ENCODE results near the gene STXBP6.

The STXBP6 gene

DNA sequence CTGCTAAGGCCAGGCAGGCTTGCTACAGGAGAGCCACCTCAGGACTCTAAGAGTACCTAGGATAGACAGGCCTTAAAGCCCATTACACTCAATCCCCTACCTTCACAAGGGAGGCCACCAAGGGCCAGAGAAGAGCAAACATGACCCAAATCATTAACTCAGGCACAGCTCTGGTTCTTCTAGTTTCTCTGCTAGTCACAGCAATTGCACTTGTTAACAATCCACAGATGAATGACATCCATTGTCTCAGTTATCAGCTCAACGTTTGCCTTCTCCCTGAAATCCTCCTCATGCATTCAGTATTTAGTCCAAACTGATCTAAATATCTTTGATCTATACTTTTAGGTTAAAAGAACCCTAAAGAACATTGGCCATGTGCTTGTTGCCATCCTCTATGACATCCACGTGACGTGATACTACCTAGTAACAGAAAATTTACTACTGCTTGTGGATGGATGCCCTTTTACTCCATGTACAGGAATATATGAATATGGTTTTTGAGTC is 164.5 kb downstream of the STXBP6 start:
- no peak for TF ChIP-seq POLR2AphosphoS5 (IDR thresholded peaks at IDR 0.05; ENCODE audit: low read depth, low read length)
- TF ChIP-seq, protein P1, sequence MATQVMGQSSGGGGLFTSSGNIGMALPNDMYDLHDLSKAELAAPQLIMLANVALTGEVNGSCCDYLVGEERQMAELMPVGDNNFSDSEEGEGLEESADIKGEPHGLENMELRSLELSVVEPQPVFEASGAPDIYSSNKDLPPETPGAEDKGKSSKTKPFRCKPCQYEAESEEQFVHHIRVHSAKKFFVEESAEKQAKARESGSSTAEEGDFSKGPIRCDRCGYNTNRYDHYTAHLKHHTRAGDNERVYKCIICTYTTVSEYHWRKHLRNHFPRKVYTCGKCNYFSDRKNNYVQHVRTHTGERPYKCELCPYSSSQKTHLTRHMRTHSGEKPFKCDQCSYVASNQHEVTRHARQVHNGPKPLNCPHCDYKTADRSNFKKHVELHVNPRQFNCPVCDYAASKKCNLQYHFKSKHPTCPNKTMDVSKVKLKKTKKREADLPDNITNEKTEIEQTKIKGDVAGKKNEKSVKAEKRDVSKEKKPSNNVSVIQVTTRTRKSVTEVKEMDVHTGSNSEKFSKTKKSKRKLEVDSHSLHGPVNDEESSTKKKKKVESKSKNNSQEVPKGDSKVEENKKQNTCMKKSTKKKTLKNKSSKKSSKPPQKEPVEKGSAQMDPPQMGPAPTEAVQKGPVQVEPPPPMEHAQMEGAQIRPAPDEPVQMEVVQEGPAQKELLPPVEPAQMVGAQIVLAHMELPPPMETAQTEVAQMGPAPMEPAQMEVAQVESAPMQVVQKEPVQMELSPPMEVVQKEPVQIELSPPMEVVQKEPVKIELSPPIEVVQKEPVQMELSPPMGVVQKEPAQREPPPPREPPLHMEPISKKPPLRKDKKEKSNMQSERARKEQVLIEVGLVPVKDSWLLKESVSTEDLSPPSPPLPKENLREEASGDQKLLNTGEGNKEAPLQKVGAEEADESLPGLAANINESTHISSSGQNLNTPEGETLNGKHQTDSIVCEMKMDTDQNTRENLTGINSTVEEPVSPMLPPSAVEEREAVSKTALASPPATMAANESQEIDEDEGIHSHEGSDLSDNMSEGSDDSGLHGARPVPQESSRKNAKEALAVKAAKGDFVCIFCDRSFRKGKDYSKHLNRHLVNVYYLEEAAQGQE (IDR thresholded peaks at IDR 0.05; ENCODE audit: insufficient read depth in 1 of 2, low read depth in 2 of 2, low read length in 2 of 2), result no peak
- no peak for TF ChIP-seq TAF1 (IDR thresholded peaks at IDR 0.05; ENCODE audit: borderline replicate concordance, insufficient read depth, low read length)
- no peak for TF ChIP-seq FOXP2 (optimal IDR thresholded peaks at IDR 0.05; ENCODE audit: borderline replicate concordance, extremely low read depth, extremely low read length, insufficient read depth)
- TF ChIP-seq SIN3A (IDR thresholded peaks at IDR 0.05; ENCODE audit: borderline replicate concordance, insufficient read depth, low read length), result no peak

DNA sequence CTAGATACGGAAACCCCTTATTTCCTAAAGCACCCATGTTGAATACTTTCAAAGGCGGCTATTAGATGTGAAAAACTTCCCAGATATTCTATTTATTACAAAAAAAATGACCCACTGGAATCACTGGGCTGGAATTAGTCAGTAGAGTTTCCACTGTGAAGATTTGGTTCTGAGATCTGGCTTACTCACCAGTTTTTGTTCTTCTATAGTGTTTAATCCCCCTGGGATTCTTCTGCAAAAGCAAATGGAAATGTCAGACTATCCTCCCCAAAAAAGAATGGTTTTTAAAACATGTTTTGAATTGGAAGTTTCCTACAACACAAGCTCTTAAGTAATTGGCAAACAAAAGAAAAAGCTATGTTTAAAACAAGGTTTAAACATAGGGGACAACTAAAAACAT is 166.4 kb downstream of the STXBP6 start:
- no peak for TF ChIP-seq SIN3A (IDR thresholded peaks at IDR 0.05; ENCODE audit: borderline replicate concordance, insufficient read depth, low read length)
- TF ChIP-seq, protein P1 (IDR thresholded peaks at IDR 0.05; ENCODE audit: insufficient read depth in 1 of 2, low read depth in 2 of 2, low read length in 2 of 2), result no peak
- TF ChIP-seq POLR2AphosphoS5 (IDR thresholded peaks at IDR 0.05; ENCODE audit: low read depth, low read length), result no peak
- no peak for TF ChIP-seq TAF1 (IDR thresholded peaks at IDR 0.05; ENCODE audit: borderline replicate concordance, insufficient read depth, low read length)
- TF ChIP-seq FOXP2 (optimal IDR thresholded peaks at IDR 0.05; ENCODE audit: borderline replicate concordance, extremely low read depth, extremely low read length, insufficient read depth), result no peak

DNA sequence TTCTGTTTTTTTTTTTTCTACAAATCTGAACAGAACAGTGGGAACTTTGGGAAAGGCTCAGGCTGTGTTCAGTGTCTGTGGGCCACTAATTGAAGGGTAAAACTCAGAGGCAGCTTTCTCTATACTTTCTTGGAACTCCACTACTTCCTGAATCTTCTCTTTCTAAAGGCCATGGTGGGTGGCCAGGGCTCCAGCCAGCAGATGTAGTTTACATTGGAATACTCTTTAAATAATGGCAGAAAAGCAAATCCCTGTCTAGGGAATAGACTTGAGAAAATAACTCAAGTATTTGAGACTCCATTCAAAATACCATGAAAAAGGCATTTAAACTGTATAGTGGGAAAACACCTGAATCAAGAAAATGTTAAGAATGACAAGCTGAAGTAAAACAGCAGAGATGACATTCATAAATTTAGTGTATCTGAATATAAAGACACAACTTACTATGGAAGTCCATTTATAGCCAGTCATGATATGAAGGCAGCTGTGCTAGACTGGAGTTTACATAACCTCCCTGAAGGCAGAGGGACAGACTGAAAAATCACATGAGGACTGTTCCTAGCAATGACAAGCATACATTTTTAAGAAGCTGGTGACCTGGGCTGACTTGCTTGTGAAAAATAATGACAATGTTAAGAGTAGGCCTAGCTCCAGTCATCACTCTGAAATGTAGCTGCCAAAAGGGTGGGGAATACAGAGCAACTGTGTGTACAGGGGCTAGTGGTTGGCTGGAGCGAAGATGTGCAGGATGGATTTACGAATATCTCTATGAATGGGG is 168.6 kb downstream of the STXBP6 start:
- TF ChIP-seq, protein P1 (IDR thresholded peaks at IDR 0.05; ENCODE audit: insufficient read depth in 1 of 2, low read depth in 2 of 2, low read length in 2 of 2), result no peak
- TF ChIP-seq TAF1 (IDR thresholded peaks at IDR 0.05; ENCODE audit: borderline replicate concordance, insufficient read depth, low read length), result no peak
- no peak for TF ChIP-seq POLR2AphosphoS5 (IDR thresholded peaks at IDR 0.05; ENCODE audit: low read depth, low read length)
- no peak for TF ChIP-seq FOXP2 (optimal IDR thresholded peaks at IDR 0.05; ENCODE audit: borderline replicate concordance, extremely low read depth, extremely low read length, insufficient read depth)
- TF ChIP-seq SIN3A (IDR thresholded peaks at IDR 0.05; ENCODE audit: borderline replicate concordance, insufficient read depth, low read length), result no peak

DNA sequence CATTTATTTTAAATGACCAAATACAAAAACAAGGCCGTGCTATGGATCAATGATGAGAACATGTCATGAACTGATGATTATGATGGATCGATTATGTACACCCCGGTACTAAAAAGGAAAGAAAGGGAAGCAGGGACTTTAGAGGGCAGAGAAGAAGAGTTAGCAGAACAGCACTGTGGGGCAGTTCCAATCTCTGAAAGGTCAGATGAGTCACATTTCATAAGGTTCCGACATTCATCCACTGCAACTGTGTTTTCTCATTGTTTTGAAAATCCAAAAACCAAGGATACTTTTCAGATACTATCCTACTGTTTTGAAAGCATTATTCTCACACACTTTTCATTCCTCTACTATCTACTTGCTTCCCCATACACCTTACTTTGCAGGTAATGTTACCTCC is 169.3 kb downstream of the STXBP6 start:
- TF ChIP-seq POLR2AphosphoS5 (IDR thresholded peaks at IDR 0.05; ENCODE audit: low read depth, low read length), result no peak
- no peak for TF ChIP-seq TAF1 (IDR thresholded peaks at IDR 0.05; ENCODE audit: borderline replicate concordance, insufficient read depth, low read length)
- no peak for TF ChIP-seq SIN3A (IDR thresholded peaks at IDR 0.05; ENCODE audit: borderline replicate concordance, insufficient read depth, low read length)
- TF ChIP-seq FOXP2 (optimal IDR thresholded peaks at IDR 0.05; ENCODE audit: borderline replicate concordance, extremely low read depth, extremely low read length, insufficient read depth), result no peak
- TF ChIP-seq, protein P1 (IDR thresholded peaks at IDR 0.05; ENCODE audit: insufficient read depth in 1 of 2, low read depth in 2 of 2, low read length in 2 of 2), result no peak
